Stimulated activated CD4-positive, alpha-beta T cell treated with anti-CD3 and anti-CD28 coated beads, Interleukin-15, amount 100 ng/mL, for 1 hour (primary cell): ENCODE results near the gene ADGRD1.

ENCODE experiments used
- DNase-seq, 2 donors: peaks; one replicate each; pipeline ENCODE4 v3.0.0-alpha.2; 2020; ENCODE audit warnings: low read depth in 1 of 2, low spot score in 1 of 2

The ADGRD1 gene

GRCh38 chr12:131142891-131143657 lies 189.4 kb downstream of the ADGRD1 start:
- DNase-seq: no peak

GRCh38 chr12:131146173-131146675 lies 192.5 kb downstream of the ADGRD1 start:
- DNase-seq: no peak

- DNase-seq: no peak
Measured at GRCh38 chr12:131147293-131147692, 193.6 kb downstream of the ADGRD1 start.

GRCh38 chr12:131147894-131148293 lies 194.2 kb downstream of the ADGRD1 start:
- no peak for DNase-seq

GRCh38 chr12:131151558-131152345 lies 198.0 kb downstream of the ADGRD1 start:
- no peak for DNase-seq

GRCh38 chr12:131152587-131152986 lies 198.9 kb downstream of the ADGRD1 start:
- DNase-seq: no peak

GRCh38 chr12:131153016-131153415 lies 199.3 kb downstream of the ADGRD1 start:
- DNase-seq: no peak

- no peak for DNase-seq
Measured at GRCh38 chr12:131153956-131154355, 200.2 kb downstream of the ADGRD1 start.

GRCh38 chr12:131155131-131155530 lies 201.4 kb downstream of the ADGRD1 start:
- no peak for DNase-seq

- no peak for DNase-seq
Measured at GRCh38 chr12:131157743-131158142, 204.0 kb downstream of the ADGRD1 start.

GRCh38 chr12:131159660-131160059 lies 206.0 kb downstream of the ADGRD1 start:
- no peak for DNase-seq

GRCh38 chr12:131162113-131162512 lies 208.4 kb downstream of the ADGRD1 start:
- DNase-seq: no peak

- no peak for DNase-seq
Measured at GRCh38 chr12:131163189-131163738, 209.6 kb downstream of the ADGRD1 start.

GRCh38 chr12:131164096-131164872 lies 210.6 kb downstream of the ADGRD1 start:
- no peak for DNase-seq

GRCh38 chr12:131166717-131167116 lies 213.0 kb downstream of the ADGRD1 start:
- no peak for DNase-seq

- no peak for DNase-seq
Measured at GRCh38 chr12:131167334-131167733, 213.6 kb downstream of the ADGRD1 start.

- no peak for DNase-seq
Measured at GRCh38 chr12:131171029-131171428, 217.3 kb downstream of the ADGRD1 start.

GRCh38 chr12:131174901-131175300 lies 221.2 kb downstream of the ADGRD1 start:
- DNase-seq: no peak

- no peak for DNase-seq
Measured at GRCh38 chr12:131176266-131176665, 222.6 kb downstream of the ADGRD1 start.

GRCh38 chr12:131176926-131177325 lies 223.2 kb downstream of the ADGRD1 start:
- no peak for DNase-seq

- DNase-seq: no peak
Measured at GRCh38 chr12:131177599-131177998, 223.9 kb downstream of the ADGRD1 start.
